Activated gamma-delta T cell treated with anti-CD3 and anti-CD28 coated beads, Interleukin-2, amount 50 U/mL, for 16 hours (primary cell): Measurements from ENCODE around the gene SEL1L.
"Not testable (repeated sequence)": the region's sequence is repeated elsewhere in the genome, so short reads cannot be mapped to it uniquely, and the experiment has no call there.

Source experiments
- DNase-seq: peaks from one replicate; pipeline ENCODE4 v3.0.0-alpha.2; 2020; ENCODE audit warnings: low read depth

Gene SEL1L

DNA sequence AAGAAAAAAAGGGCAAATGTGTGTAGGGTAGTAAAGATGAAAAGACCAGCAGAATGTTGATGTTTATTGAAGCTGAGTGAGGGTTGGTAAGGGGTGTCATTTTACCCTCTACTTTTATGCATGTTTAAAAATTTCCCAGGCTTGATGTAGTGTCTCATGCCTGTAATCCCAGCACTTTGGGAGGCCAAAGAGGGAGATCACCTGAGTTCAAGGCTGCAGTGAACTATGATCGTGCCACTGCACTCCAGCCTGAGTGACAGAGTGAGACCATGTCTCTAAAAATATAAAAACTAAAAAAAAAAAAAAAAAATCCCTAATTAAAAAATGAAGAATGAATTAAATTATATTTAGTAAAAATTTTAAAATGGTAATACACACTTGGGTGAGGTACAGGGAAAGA lies 8.5 kb downstream of the SEL1L start:
- no peak for DNase-seq

DNA sequence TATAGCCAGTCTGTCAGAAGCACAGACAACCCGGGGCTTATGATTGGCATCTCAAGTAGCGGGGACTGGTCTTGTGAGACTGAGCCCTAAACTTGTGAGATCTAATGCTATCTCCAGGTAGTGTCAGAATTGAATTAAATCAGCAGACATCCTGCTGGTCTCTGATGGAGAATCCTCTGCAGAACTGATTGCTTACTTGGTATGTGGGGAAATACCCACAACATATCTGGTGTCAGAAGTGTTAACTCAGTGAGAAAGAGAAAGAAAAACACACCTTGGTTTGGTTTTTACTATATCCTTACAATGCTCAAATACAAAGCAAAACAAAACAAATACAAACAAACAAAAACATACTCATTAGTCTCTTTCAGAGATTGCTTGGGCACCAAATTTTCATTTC lies 10.0 kb downstream of the SEL1L start:
- no peak for DNase-seq

GRCh38 chr14:81523016-81523415 lies 10.6 kb downstream of the SEL1L start:
- DNase-seq: no peak

DNA sequence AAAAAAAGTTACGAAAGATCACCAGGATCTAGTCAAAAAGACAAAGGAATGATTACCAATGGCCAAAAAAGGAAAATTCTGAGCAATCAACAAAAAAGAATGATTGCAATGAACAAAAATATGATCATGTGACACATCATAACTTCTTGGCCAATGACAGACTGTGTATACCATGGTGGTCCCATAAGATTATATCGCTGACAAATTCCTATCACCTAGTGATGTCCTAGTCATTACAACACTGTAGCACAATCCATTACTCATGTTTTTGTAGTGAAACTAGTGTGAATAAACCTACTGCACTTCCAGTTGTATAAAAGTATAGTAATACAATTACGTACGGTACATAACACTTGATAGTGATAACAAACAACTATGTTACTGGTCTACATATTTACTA lies 12.3 kb downstream of the SEL1L start:
- no peak for DNase-seq

DNA sequence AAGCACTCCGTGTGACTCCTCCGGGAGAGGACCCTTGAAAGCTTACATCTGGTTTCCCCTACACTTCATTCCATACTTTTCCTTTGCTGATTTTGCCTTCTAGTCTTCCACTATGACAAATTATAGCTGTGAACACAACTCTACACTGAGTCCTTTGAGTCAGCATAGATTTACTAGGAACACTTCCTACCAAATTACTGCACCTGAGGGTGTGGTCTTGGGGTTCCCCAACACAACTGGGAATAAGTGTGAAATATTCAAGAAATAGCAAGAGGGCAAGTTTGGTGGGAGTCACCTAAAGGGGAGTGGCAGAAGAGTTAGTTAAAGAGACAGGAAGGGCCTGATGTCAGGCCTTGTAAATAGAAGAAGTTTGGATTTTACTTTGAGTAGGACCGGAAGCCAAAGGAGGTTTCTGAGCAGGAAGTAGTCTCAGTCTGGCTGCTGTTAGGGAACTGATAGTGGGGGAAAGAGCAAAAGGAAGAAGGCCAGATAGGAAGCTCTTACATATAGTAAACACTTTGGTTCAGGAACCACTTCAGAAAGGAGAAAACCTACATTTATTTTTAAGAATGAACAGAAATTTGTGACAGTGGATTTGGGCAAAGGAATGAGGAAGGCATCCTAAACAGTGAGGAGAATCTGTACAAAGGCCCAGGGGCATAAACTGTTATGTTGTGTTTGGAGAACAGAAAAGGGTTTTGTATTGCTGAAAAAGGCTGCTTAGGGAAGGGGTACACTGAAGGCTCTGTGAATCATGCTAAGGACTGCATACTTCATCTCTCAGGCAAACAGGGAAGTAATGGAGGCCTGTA lies 14.2 kb downstream of the SEL1L start:
- DNase-seq: no peak

GRCh38 chr14:81517798-81518398 lies 15.8 kb downstream of the SEL1L start:
- no peak for DNase-seq

GRCh38 chr14:81516986-81517797 lies 16.5 kb downstream of the SEL1L start:
- DNase-seq: no peak

- not testable (repeated sequence) for DNase-seq
Measured at GRCh38 chr14:81515927-81516326, 17.7 kb downstream of the SEL1L start.

GRCh38 chr14:81512826-81513225 lies 20.8 kb downstream of the SEL1L start:
- DNase-seq: not testable (repeated sequence)

- DNase-seq: no peak
Measured at GRCh38 chr14:81511111-81511904, 22.3 kb downstream of the SEL1L start.

DNA sequence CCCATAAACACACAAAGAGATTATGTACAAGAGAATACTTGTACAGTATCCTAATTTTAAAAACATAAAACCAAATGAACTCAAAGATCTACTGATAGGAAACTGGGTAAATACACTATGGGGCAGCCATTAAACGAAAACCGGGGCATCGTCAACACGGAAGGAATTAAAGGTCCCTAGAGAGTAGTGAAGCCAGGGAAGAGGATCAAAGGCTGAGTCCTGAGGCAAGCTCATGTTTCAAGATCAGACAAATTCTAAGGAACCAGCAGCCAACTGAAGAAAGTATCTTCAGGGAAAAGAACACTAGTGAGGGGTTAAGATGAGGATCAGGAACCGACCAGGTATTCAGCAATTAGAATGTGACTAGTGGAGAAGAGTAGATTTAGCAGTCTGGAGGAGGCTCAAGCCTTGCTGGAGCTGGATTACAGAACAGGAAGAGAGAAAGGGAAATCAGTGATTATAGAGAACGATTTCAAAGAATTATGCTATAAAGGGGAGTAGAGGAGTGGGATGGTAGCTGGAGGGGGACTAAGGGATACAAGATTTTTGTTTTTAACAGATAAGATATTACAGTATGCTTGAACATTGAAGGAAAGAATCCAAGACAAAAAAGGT lies 23.7 kb downstream of the SEL1L start:
- no peak for DNase-seq

DNA sequence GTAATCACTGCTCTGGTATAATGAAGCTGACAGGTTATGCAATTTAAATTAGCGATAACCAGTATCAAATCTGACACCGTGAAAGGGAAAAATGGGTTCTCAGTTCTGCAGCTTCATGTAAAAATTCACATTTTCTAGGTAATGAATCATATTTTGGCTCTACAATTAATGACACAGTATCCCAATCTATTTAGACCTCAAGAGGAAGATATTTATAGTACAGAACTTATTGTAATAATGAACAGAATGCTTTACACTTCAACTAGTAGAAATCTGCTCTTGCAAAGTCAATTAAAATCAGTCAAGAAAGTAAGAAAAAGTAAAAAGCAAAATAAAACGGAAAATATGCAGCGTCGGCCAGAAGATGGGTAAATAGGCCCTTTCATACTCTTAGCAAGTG lies 24.3 kb downstream of the SEL1L start:
- no peak for DNase-seq

DNA sequence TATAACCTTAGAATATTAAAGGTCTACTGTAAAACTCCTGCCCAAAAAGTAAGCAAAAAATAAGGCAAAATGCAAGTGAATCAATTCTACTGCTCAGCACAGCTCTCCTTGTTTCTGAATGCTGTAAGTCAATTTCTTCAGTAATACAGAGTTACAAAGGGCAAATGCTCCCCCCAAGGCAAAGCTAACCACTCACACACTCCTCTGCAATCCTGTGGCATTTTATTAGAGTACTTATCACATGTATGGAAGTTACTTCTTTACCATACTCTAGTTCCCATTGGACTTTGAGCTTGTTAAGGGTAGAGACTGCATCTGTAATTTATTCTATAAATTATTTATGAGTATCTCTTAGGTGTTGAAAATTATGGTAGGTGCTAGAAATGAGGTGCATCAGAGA lies 27.2 kb downstream of the SEL1L start:
- DNase-seq: no peak

- no peak for DNase-seq
Measured at GRCh38 chr14:81504864-81505263, 28.8 kb downstream of the SEL1L start.

GRCh38 chr14:81485781-81486180 lies 47.9 kb downstream of the SEL1L start:
- no peak for DNase-seq

DNA sequence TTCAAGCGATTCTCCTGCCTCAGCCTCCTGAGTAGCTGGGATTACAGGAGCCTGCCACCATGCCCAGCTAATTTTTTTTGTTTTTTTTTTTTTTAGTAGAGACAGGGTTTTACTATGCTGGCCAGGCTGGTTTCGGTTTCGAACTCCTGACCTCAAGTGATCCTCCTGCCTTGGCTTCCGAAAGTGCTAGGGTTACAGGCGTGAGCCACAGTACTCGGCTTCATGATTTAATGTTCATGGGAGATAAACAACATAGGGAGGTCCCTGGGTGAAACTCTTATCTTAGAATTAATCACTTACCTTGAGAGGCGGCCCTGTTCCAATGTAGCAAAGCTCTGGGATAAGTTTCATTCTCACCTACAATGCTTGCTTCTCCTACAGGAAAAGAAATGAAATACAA lies 48.3 kb downstream of the SEL1L start:
- DNase-seq: no peak

GRCh38 chr14:81484120-81484519 lies 49.5 kb downstream of the SEL1L start:
- no peak for DNase-seq

DNA sequence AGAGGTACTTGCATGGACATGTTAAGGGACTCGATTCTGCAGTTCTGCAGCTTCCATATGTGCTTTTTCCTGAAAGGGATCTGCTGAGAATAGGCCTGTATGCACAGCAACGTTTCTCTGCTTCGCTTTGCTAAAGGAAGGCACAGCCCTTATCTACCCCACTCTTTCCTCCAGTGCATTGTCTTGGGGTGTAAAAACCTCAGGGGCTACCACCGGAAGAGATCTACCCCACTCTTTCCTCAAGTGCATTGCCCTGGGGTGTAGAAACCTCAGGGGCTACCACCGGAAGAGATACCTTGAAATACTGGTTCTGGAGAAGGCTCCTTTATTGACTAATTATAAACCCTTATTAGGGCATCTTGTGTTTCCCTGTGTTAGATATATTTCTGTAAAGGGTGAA lies 52.9 kb downstream of the SEL1L start:
- DNase-seq: no peak

DNA sequence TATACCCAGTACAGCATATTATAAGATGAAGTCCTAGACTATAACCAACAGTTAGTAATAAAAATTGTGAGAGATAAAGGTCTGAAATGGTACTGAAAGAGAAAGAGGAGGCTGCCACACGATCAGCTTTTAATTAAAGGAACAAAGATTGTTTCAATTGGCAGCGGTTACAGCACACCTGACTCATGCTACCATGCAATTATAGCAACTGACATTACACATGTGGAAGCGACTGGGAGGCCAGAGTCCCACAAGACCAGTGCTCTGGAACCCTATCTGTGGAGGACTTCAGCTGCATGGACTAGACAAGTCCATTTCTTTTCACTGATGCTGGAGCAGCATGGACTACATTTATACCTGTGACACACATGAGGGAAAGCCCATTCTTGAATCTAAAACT lies 55.2 kb downstream of the SEL1L start:
- no peak for DNase-seq

GRCh38 chr14:81476816-81477215 lies 56.8 kb downstream of the SEL1L start:
- DNase-seq: no peak

DNA sequence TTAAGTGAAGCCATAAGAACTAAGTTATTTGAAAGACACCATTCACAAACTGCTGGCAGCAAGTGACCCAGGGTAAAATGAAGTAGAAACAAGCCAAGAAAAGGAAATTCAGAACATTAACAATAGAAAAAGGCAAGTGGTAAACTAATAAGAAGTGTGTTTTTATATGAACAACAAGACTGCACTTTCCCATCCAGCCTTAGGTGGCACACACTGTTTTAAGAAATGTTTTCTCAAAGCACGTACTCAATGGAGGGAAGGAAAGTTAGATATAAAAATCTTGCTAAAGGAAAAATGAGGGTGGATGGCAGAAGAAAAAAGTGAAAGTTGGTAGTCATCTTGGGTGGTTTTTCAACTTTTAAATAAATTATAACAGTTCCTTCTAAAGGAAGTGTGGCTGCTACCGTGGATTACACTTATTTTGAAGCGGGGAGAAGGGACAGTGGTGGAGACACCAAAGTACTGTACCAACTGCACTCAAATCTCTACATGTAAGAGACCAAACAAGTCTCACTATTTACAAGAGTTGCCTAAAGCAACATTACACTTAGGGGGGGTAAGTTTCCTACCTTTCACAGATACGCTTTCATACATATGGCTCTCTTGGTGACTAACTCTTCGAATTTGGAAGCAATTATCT lies 58.8 kb downstream of the SEL1L start:
- DNase-seq: no peak
